H1 (cell line): ENCODE results near the gene CDC42EP1. TPM values are rescaled to one million over a fixed set of nuclear protein-coding genes. Genes with fewer than 3 reads are reported as not detected.

Source experiments
- CHD1 ChIP-seq: IDR thresholded peaks from 2 replicates; pipeline ENCODE4 v1.6.1; 2012; ENCODE audit warnings: low read depth, low read length, improper control_type of control experiment
- CREB1 ChIP-seq: IDR thresholded peaks from 2 replicates; pipeline ENCODE4 v1.6.1; 2012; ENCODE audit warnings: inconsistent platforms
- NRF1 ChIP-seq: IDR thresholded peaks from 2 replicates; pipeline ENCODE4 v1.6.1; 2011; ENCODE audit warnings: mild to moderate bottlenecking, low read depth, low read length, improper control_type of control experiment
- POLR2A ChIP-seq, 2 experiments: IDR thresholded peaks; 1 replicate in 1 of 2; 2 replicates in 1 of 2; pipeline ENCODE4 v1.6.1; 2011; ENCODE audit warnings: low read depth in 2 of 2, low read length in 2 of 2, mild to moderate bottlenecking in 2 of 2; ENCODE audit errors: control extremely low read depth in 1 of 2
- POLR2AphosphoS5 ChIP-seq: IDR thresholded peaks from 2 replicates; pipeline ENCODE4 v1.6.1; 2011; ENCODE audit warnings: low read depth, low read length
- SIRT6 ChIP-seq: IDR thresholded peaks from one replicate; pipeline ENCODE4 v1.7.1; 2012; ENCODE audit warnings: low read length, inconsistent platforms
- SP1 ChIP-seq: IDR thresholded peaks from 2 replicates; pipeline ENCODE4 v1.6.1; 2011; ENCODE audit warnings: low read depth, low read length
- SP2 ChIP-seq: IDR thresholded peaks from 2 replicates; pipeline ENCODE4 v1.6.1; 2012; ENCODE audit warnings: mild to moderate bottlenecking, low read length, inconsistent platforms
- TBP ChIP-seq: IDR thresholded peaks from 2 replicates; pipeline ENCODE4 v1.6.1; 2011; ENCODE audit warnings: low read depth, low read length, improper control_type of control experiment
- TCF12 ChIP-seq: IDR thresholded peaks from 2 replicates; pipeline ENCODE4 v1.6.1; 2011; ENCODE audit warnings: low read depth, mild to moderate bottlenecking, low read length
- ZNF274 ChIP-seq: IDR thresholded peaks from 2 replicates; pipeline ENCODE4 v1.7.0; 2012; ENCODE audit warnings: low read length, borderline replicate concordance; ENCODE audit errors: extremely low read depth
- polyA plus RNA-seq, 7 experiments: library from polyadenylated mRNA; depleted of rRNA in 3 of 7; stranded (reverse) in 5 of 7; unstranded in 2 of 7; fragments of >200 nt in 5 of 7; fragments of 200-250 nt in 2 of 7; gene quantifications; 1 replicate in 5 of 7; 2 replicates in 1 of 7; 4 replicates in 1 of 7; pipeline versions ENCODE4 v1.2.1 to v1.2.3, GENCODE V29; 2011 to 2013; ENCODE audit warnings: missing spikeins in 2 of 7, mixed read lengths in 2 of 7
- total RNA-seq: library from RNA; stranded (reverse); fragmentation: NEBNext Ultra II Directional; extraction: Animal tissue kit (Norgen Biotek cat#: 25700); gene quantifications from 2 replicates; pipeline ENCODE4 v1.2.1, GENCODE V29; 2021
- TF ChIP-seq, protein P1 (sequence below): fragments of 300-600 bp; sonication (generic); IDR thresholded peaks from 2 replicates; pipeline ENCODE4 v1.7.1; 2012; ENCODE audit warnings: low read length, moderate library complexity, mild to moderate bottlenecking, inconsistent platforms; ENCODE audit not compliant: insufficient replicate concordance

Gene CDC42EP1
- total and polyA plus RNA-seq, 2 of the 8 experiments (the other 6 are each of a cell fraction or from before 2014, with no cell fraction given), result 8.3 to 11.2 TPM

GRCh38 chr22:37561212-37562048, 1.1 kb downstream of the CDC42EP1 start (continued):
- TF ChIP-seq SP2, result no peak
- no peak for TF ChIP-seq POLR2AphosphoS5
- no peak for TF ChIP-seq CHD1
- TF ChIP-seq, protein P1, sequence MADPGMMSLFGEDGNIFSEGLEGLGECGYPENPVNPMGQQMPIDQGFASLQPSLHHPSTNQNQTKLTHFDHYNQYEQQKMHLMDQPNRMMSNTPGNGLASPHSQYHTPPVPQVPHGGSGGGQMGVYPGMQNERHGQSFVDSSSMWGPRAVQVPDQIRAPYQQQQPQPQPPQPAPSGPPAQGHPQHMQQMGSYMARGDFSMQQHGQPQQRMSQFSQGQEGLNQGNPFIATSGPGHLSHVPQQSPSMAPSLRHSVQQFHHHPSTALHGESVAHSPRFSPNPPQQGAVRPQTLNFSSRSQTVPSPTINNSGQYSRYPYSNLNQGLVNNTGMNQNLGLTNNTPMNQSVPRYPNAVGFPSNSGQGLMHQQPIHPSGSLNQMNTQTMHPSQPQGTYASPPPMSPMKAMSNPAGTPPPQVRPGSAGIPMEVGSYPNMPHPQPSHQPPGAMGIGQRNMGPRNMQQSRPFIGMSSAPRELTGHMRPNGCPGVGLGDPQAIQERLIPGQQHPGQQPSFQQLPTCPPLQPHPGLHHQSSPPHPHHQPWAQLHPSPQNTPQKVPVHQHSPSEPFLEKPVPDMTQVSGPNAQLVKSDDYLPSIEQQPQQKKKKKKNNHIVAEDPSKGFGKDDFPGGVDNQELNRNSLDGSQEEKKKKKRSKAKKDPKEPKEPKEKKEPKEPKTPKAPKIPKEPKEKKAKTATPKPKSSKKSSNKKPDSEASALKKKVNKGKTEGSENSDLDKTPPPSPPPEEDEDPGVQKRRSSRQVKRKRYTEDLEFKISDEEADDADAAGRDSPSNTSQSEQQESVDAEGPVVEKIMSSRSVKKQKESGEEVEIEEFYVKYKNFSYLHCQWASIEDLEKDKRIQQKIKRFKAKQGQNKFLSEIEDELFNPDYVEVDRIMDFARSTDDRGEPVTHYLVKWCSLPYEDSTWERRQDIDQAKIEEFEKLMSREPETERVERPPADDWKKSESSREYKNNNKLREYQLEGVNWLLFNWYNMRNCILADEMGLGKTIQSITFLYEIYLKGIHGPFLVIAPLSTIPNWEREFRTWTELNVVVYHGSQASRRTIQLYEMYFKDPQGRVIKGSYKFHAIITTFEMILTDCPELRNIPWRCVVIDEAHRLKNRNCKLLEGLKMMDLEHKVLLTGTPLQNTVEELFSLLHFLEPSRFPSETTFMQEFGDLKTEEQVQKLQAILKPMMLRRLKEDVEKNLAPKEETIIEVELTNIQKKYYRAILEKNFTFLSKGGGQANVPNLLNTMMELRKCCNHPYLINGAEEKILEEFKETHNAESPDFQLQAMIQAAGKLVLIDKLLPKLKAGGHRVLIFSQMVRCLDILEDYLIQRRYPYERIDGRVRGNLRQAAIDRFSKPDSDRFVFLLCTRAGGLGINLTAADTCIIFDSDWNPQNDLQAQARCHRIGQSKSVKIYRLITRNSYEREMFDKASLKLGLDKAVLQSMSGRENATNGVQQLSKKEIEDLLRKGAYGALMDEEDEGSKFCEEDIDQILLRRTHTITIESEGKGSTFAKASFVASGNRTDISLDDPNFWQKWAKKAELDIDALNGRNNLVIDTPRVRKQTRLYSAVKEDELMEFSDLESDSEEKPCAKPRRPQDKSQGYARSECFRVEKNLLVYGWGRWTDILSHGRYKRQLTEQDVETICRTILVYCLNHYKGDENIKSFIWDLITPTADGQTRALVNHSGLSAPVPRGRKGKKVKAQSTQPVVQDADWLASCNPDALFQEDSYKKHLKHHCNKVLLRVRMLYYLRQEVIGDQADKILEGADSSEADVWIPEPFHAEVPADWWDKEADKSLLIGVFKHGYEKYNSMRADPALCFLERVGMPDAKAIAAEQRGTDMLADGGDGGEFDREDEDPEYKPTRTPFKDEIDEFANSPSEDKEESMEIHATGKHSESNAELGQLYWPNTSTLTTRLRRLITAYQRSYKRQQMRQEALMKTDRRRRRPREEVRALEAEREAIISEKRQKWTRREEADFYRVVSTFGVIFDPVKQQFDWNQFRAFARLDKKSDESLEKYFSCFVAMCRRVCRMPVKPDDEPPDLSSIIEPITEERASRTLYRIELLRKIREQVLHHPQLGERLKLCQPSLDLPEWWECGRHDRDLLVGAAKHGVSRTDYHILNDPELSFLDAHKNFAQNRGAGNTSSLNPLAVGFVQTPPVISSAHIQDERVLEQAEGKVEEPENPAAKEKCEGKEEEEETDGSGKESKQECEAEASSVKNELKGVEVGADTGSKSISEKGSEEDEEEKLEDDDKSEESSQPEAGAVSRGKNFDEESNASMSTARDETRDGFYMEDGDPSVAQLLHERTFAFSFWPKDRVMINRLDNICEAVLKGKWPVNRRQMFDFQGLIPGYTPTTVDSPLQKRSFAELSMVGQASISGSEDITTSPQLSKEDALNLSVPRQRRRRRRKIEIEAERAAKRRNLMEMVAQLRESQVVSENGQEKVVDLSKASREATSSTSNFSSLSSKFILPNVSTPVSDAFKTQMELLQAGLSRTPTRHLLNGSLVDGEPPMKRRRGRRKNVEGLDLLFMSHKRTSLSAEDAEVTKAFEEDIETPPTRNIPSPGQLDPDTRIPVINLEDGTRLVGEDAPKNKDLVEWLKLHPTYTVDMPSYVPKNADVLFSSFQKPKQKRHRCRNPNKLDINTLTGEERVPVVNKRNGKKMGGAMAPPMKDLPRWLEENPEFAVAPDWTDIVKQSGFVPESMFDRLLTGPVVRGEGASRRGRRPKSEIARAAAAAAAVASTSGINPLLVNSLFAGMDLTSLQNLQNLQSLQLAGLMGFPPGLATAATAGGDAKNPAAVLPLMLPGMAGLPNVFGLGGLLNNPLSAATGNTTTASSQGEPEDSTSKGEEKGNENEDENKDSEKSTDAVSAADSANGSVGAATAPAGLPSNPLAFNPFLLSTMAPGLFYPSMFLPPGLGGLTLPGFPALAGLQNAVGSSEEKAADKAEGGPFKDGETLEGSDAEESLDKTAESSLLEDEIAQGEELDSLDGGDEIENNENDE, result no peak
- no peak for TF ChIP-seq TCF12
- TF ChIP-seq POLR2A (IDR thresholded peaks at IDR 0.05; ENCODE audit: control extremely low read depth in 1 of 2, low read depth in 2 of 2, low read length in 2 of 2), result peak in 1 of 2 experiments; percentile 41; a peak in 1 of 3 replicates
- TF ChIP-seq ZNF274, result no peak
- TF ChIP-seq SIRT6, result no peak
- no peak for TF ChIP-seq TBP
- TF ChIP-seq SP1, result no peak
- TF ChIP-seq CREB1, result peak; percentile 68
- TF ChIP-seq NRF1, result no peak
